ENCODE measurements around the gene UBE2R2.
"Not testable (repeated sequence)": the region's sequence is repeated elsewhere in the genome, so short reads cannot be mapped to it uniquely, and the experiment has no call there.

Gene UBE2R2

DNA sequence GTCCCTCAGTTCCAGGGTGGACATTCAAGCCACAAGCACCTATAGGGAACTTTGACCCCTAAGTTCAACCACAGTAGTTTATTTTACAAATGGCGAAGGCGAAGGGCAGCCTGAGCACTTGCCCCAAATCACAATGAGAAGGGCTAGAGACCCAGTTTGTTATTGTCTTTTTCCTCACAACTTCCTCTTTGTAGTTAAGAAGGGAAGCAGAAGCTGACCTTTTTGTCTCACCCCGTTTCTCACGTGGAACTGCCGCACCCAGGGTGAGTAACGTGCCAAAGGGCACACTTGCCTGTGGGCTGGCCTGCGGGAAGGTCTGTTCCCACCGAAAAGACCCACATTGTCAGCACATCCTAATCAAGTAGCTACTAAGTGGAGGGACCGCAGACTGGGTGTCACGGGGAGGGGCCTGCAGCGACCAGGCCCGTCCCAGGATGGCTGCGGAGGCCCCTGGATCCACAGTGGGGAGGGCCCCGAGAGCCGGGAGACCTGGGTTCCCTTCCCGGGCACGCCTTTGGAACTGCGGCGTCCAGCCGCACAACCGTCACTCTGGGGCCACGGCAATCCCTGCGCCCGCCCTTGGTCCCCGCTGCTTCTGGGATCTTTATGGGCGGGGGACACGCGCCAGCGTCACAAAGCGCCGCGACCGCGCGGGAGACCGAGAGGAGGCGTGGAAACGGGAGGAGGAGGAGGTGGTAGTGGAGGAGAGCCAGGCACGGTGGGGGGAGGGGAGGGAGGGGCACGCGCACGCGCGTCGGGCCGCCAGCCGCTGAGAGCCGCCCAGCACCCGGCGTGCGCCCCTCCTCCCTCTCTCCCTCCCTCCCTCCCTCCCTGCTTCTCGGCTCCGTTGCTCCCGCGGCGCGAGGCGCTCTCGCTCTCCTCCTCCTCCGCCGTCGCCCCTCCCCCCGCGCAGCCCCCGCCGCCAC is at the start of gene UBE2R2:
Gene UBE2R2, plus strand, starts transcription at position 834 of the 926 bp plus-strand sequence. CDS start 598 bp downstream, outside the sequence.
- no peaks in the 10 kb centered on the region for H3K9me2 ChIP-seq (replicated peaks; ENCODE audit: low read depth, low read length)
- peaks cover 34% of the 10 kb centered on the region for H4K20me1 ChIP-seq (ENCODE audit: insufficient read depth, low read length, poor library complexity, severe bottlenecking)
- H3K36me3 ChIP-seq (ENCODE audit: insufficient read depth, low read length): no peaks in the 10 kb centered on the region
- H2AFZ ChIP-seq (ENCODE audit: low read length): peak within 1 kb of the TSS; percentile 98
- H3K9ac ChIP-seq (ENCODE audit: low read depth, low read length, poor library complexity, severe bottlenecking): peak within 1 kb of the TSS; percentile 91
- TF ChIP-seq EZH2phosphoT487 (IDR thresholded peaks at IDR 0.05; ENCODE audit: borderline replicate concordance) (no peak), CTCF (conservative IDR thresholded peaks at IDR 0.05; ENCODE audit: low read length) (no peak)
- no peaks in the 10 kb centered on the region for H3K9me3 ChIP-seq (ENCODE audit: insufficient read depth, low read depth, low read length)
- H3K79me2 ChIP-seq (ENCODE audit: insufficient read depth, low read length): peaks cover 56% of the 10 kb centered on the region
- H3K4me2 ChIP-seq (ENCODE audit: low read depth, low read length, poor library complexity, severe bottlenecking): peak within 1 kb of the TSS; percentile 87
- no peaks in the 10 kb centered on the region; the same call in 1 of the 2 replicates for H3F3A ChIP-seq (ENCODE audit: low read depth)
- H3K4me1 ChIP-seq (ENCODE audit: insufficient read depth, low read length, poor library complexity, severe bottlenecking): peaks cover 43% of the 10 kb centered on the region
- H3K4me3 ChIP-seq (ENCODE audit: low read length, poor library complexity, severe bottlenecking): peak within 1 kb of the TSS; percentile 89
- no peaks in the 10 kb centered on the region for H3K27me3 ChIP-seq (ENCODE audit: insufficient read depth, low read length, poor library complexity, severe bottlenecking)

DNA sequence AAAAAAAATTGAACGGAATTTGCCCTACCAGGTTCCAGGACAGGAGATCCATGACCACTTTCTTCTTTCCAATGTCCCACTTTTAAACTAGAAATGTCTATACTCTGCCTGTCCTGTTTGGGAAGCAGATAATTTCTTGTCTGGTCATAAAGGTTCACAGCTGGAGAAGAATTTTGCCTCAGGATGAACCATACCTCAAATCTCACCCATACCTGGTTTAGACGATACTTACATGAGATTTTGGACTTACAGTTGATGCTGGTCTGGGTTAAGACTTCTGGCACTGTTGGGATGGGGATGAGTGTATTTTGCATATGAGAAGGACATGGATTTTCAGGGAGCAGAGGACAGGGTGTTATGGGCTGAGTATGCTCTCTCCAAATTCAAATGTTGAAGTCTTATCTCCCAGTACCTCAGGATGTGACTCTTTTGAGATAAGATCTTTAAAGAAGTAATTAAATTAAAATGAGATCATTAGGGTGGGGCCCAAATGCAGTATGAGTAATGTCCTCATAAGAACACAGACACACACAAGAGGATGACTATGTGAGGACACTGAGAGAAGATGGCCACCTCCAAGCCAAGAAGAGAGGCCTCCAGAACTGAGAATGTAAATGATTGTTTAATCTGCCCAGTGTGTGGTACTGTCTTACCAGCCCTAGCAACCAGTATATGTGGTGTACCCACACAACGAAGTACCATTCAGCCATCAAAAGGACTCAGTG is 46.6 kb upstream of the UBE2R2 start:
- not testable (repeated sequence) for H3K4me2 ChIP-seq (ENCODE audit: low read depth, low read length, poor library complexity, severe bottlenecking); H3K36me3 ChIP-seq (ENCODE audit: insufficient read depth, low read length); H3K9ac ChIP-seq (ENCODE audit: low read depth, low read length, poor library complexity, severe bottlenecking); H3K27me3 ChIP-seq (ENCODE audit: insufficient read depth, low read length, poor library complexity, severe bottlenecking); H3K9me3 ChIP-seq (ENCODE audit: insufficient read depth, low read depth, low read length); H3K4me3 ChIP-seq (ENCODE audit: low read length, poor library complexity, severe bottlenecking); H4K20me1 ChIP-seq (ENCODE audit: insufficient read depth, low read length, poor library complexity, severe bottlenecking); H3K79me2 ChIP-seq (ENCODE audit: insufficient read depth, low read length); H3K4me1 ChIP-seq (ENCODE audit: insufficient read depth, low read length, poor library complexity, severe bottlenecking); H3F3A ChIP-seq (ENCODE audit: low read depth); H2AFZ ChIP-seq (ENCODE audit: low read length); H3K9me2 ChIP-seq (replicated peaks; ENCODE audit: low read depth, low read length)

GRCh38 chr9:33773135-33773534 is 43.8 kb upstream of the UBE2R2 start:
- H3K4me3 ChIP-seq (ENCODE audit: low read length, poor library complexity, severe bottlenecking); H3K4me1 ChIP-seq (ENCODE audit: insufficient read depth, low read length, poor library complexity, severe bottlenecking); H3K27me3 ChIP-seq (ENCODE audit: insufficient read depth, low read length, poor library complexity, severe bottlenecking); H3K79me2 ChIP-seq (ENCODE audit: insufficient read depth, low read length); H3K9me2 ChIP-seq (replicated peaks; ENCODE audit: low read depth, low read length); H3K36me3 ChIP-seq (ENCODE audit: insufficient read depth, low read length); H3K4me2 ChIP-seq (ENCODE audit: low read depth, low read length, poor library complexity, severe bottlenecking); H3K9ac ChIP-seq (ENCODE audit: low read depth, low read length, poor library complexity, severe bottlenecking); H3K9me3 ChIP-seq (ENCODE audit: insufficient read depth, low read depth, low read length); H3F3A ChIP-seq (ENCODE audit: low read depth); H4K20me1 ChIP-seq (ENCODE audit: insufficient read depth, low read length, poor library complexity, severe bottlenecking); H2AFZ ChIP-seq (ENCODE audit: low read length): not testable (repeated sequence)

DNA sequence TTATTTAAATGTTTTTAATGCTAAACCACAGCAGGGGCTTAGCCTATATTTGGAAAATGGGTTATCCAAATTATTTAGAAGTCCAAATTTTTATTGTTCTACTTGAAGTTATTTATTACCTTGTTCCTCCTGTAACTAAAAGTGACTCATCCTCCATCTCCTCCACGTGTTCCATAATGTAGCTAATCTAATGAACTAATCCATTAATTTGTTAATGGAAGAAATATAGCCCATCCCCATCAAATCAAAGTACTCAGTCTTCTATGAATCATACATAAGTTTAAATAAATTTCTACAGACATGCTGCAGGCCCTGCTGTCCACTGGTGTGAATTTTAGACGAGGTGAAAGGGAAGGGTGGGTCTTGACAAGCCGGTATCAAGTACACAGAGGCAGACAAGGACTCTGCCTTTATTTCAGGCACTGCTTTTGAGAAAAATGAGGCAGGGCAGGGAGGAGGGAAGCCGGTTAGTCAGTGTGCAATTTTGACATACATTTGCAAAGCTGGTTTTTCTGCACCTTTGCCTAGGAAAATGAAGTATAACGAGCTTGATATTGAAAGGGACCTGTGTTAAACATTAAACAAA is 42.8 kb upstream of the UBE2R2 start:
- H3K27me3 ChIP-seq (ENCODE audit: insufficient read depth, low read length, poor library complexity, severe bottlenecking); H3K9me2 ChIP-seq (replicated peaks; ENCODE audit: low read depth, low read length); H2AFZ ChIP-seq (ENCODE audit: low read length); H3K9ac ChIP-seq (ENCODE audit: low read depth, low read length, poor library complexity, severe bottlenecking); H3K36me3 ChIP-seq (ENCODE audit: insufficient read depth, low read length); H3K4me3 ChIP-seq (ENCODE audit: low read length, poor library complexity, severe bottlenecking); H3K4me2 ChIP-seq (ENCODE audit: low read depth, low read length, poor library complexity, severe bottlenecking); H3K79me2 ChIP-seq (ENCODE audit: insufficient read depth, low read length); H3K4me1 ChIP-seq (ENCODE audit: insufficient read depth, low read length, poor library complexity, severe bottlenecking); H3F3A ChIP-seq (ENCODE audit: low read depth); H4K20me1 ChIP-seq (ENCODE audit: insufficient read depth, low read length, poor library complexity, severe bottlenecking); H3K9me3 ChIP-seq (ENCODE audit: insufficient read depth, low read depth, low read length): not testable (repeated sequence)

All from Loucy (cell line).